ENCODE data around the gene THSD7B.

The THSD7B gene

DNA sequence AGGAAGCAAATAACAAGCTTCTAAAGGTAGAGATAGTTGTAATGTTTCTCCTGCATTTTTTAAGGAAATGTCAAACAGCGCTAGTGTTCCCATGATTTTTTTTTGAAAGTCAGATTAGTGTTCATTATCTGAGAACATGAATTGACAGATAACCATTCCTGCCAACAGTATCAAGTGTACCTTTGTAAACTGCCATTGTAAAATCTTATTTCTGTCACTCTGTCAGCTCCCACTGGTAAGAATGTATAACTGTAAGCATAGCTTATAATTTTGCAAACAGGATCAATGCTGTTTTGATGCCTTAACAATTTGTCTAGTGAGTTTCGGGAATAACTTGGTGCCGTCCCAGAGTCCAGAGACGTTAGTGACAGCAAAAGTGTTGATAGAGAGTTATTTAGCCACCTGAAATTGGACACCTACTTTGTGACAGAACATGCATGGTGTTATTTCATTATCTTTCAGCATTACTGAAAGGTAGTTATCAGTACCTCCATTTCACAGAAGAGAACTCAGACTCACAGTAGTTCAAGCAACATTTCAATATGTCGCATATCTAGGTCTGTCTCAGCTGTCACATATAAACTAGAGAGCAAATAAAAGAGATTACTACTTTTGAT lies 221.4 kb downstream of the THSD7B start:
- no peak overlapping the region for H3K27ac ChIP-seq (ENCODE audit: low read depth in 2 of 2, low read length in 2 of 2)
- H3K9me3 ChIP-seq (ENCODE audit: control insufficient read depth in 2 of 2, low read length in 2 of 2) = no peaks in the 10 kb centered on the region
- H3K4me3 ChIP-seq (ENCODE audit: low read length in 2 of 2) = no peak overlapping the region
- no peaks in the 10 kb centered on the region for H3K4me1 ChIP-seq (ENCODE audit: control insufficient read depth in 2 of 2, insufficient read depth in 2 of 2, low read length in 2 of 2)
- H3K36me3 ChIP-seq (ENCODE audit: control insufficient read depth in 2 of 2, insufficient read depth in 2 of 2, low read length in 2 of 2) = no peaks in the 10 kb centered on the region
- no peak overlapping the region for H3K9ac ChIP-seq (ENCODE audit: low read depth in 1 of 2, low read length in 2 of 2)
- H3K27me3 ChIP-seq (ENCODE audit: control insufficient read depth in 2 of 2, insufficient read depth in 2 of 2, low read length in 2 of 2) = no peaks in the 10 kb centered on the region

DNA sequence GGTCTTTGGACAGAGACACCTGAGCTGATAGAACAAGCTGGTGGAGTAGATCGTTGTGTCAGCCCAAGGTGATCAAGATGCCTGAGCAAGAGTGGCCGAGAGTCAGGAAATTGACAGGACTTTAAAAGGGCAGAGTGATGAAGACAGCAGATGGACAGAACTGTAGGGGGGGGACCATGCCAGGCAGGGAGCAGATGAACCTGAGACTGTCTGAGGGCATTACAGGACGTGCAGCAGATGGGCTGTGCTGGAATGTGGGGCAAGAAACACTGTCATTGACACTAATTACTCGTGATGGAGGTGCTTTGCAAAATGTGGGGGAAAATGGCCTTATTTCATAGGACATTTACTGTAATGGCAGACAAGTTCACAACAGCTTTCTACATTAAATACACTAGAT lies 225.0 kb downstream of the THSD7B start:
- no peak overlapping the region for H3K27ac ChIP-seq (ENCODE audit: low read depth in 2 of 2, low read length in 2 of 2)
- no peaks in the 10 kb centered on the region for H3K4me1 ChIP-seq (ENCODE audit: control insufficient read depth in 2 of 2, insufficient read depth in 2 of 2, low read length in 2 of 2)
- H3K36me3 ChIP-seq (ENCODE audit: control insufficient read depth in 2 of 2, insufficient read depth in 2 of 2, low read length in 2 of 2) = no peaks in the 10 kb centered on the region
- H3K27me3 ChIP-seq (ENCODE audit: control insufficient read depth in 2 of 2, insufficient read depth in 2 of 2, low read length in 2 of 2) = no peaks in the 10 kb centered on the region
- H3K4me3 ChIP-seq (ENCODE audit: low read length in 2 of 2) = no peak overlapping the region
- no peak overlapping the region for H3K9ac ChIP-seq (ENCODE audit: low read depth in 1 of 2, low read length in 2 of 2)
- H3K9me3 ChIP-seq (ENCODE audit: control insufficient read depth in 2 of 2, low read length in 2 of 2) = no peaks in the 10 kb centered on the region

GRCh38 chr2:136994793-136995192 lies 229.4 kb downstream of the THSD7B start:
- Histone ChIP-seq H3K9ac (ENCODE audit: low read depth in 1 of 2, low read length in 2 of 2) (no peak overlapping the region), H3K27me3 (ENCODE audit: control insufficient read depth in 2 of 2, insufficient read depth in 2 of 2, low read length in 2 of 2) (no peaks in the 10 kb centered on the region), H3K4me3 (ENCODE audit: low read length in 2 of 2) (no peak overlapping the region), H3K36me3 (ENCODE audit: control insufficient read depth in 2 of 2, insufficient read depth in 2 of 2, low read length in 2 of 2) (no peaks in the 10 kb centered on the region), H3K27ac (ENCODE audit: low read depth in 2 of 2, low read length in 2 of 2) (no peak overlapping the region), H3K9me3 (ENCODE audit: control insufficient read depth in 2 of 2, low read length in 2 of 2) (no peaks in the 10 kb centered on the region), H3K4me1 (ENCODE audit: control insufficient read depth in 2 of 2, insufficient read depth in 2 of 2, low read length in 2 of 2) (no peaks in the 10 kb centered on the region)

DNA sequence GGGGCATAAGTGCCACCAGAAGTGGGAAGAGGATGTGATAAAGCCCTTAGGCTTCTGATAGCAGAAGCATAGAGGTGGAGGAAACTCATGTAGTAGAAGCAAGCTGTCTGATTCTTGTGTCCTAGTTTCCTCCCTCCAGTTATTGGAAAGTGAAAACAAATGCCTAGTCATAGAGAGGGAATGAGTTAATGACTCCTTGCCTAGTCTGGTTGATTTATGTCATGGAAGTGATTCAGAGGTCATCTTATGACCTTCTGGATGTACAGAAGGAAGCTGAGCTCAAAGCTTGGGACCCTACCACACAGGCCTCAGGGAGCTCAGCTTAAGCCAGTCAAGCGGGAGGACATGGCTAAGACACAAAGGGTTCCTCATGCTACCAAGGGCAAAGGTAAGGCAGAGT lies 232.2 kb downstream of the THSD7B start:
- Histone ChIP-seq H3K9me3 (ENCODE audit: control insufficient read depth in 2 of 2, low read length in 2 of 2) (no peaks in the 10 kb centered on the region), H3K4me3 (ENCODE audit: low read length in 2 of 2) (no peak overlapping the region), H3K27me3 (ENCODE audit: control insufficient read depth in 2 of 2, insufficient read depth in 2 of 2, low read length in 2 of 2) (no peaks in the 10 kb centered on the region), H3K36me3 (ENCODE audit: control insufficient read depth in 2 of 2, insufficient read depth in 2 of 2, low read length in 2 of 2) (no peaks in the 10 kb centered on the region), H3K9ac (ENCODE audit: low read depth in 1 of 2, low read length in 2 of 2) (no peak overlapping the region), H3K4me1 (ENCODE audit: control insufficient read depth in 2 of 2, insufficient read depth in 2 of 2, low read length in 2 of 2) (no peaks in the 10 kb centered on the region), H3K27ac (ENCODE audit: low read depth in 2 of 2, low read length in 2 of 2) (no peak overlapping the region)

DNA sequence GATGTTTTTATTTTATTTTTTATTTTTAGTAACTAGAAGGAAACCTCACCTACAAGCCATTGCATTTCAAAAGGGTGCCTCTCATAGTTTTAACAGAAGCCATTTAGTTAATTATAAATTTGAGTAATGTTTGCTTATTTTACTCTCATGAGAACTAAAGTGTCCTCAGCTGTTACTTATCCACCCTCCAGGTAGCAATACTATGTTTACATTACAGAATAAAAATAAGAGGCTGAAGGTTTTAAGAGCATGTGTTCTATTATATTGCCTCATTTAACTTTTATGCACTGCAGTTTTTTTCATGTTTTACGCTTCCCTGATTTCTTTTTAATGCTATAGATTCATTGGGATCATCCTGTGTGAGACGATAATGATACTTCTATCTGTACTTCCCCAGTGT lies 235.5 kb downstream of the THSD7B start:
- Histone ChIP-seq H3K4me3 (ENCODE audit: low read length in 2 of 2) (no peak overlapping the region), H3K9me3 (ENCODE audit: control insufficient read depth in 2 of 2, low read length in 2 of 2) (no peaks in the 10 kb centered on the region), H3K36me3 (ENCODE audit: control insufficient read depth in 2 of 2, insufficient read depth in 2 of 2, low read length in 2 of 2) (no peaks in the 10 kb centered on the region), H3K27me3 (ENCODE audit: control insufficient read depth in 2 of 2, insufficient read depth in 2 of 2, low read length in 2 of 2) (no peaks in the 10 kb centered on the region), H3K9ac (ENCODE audit: low read depth in 1 of 2, low read length in 2 of 2) (no peak overlapping the region), H3K27ac (ENCODE audit: low read depth in 2 of 2, low read length in 2 of 2) (no peak overlapping the region), H3K4me1 (ENCODE audit: control insufficient read depth in 2 of 2, insufficient read depth in 2 of 2, low read length in 2 of 2) (no peaks in the 10 kb centered on the region)

DNA sequence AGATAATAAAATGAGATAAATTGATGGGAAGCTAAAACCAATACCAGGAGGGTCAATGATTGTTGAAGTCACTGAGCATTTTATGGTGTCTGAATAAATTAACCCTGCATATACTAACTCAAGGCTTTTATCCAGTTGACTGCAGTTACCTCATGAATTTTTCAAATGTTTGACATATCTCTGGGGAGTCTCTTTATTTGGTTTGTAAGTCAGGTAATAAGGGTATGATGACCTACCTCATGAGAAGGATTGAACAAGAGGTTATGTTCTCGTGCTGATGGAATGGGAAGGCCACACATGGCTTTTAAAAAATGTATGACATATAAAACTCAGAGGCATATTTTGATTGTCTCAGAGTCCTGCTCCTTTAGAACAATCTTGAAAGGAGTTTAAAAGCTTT lies 237.6 kb downstream of the THSD7B start:
- Histone ChIP-seq H3K27ac (ENCODE audit: low read depth in 2 of 2, low read length in 2 of 2) (no peak overlapping the region), H3K27me3 (ENCODE audit: control insufficient read depth in 2 of 2, insufficient read depth in 2 of 2, low read length in 2 of 2) (no peaks in the 10 kb centered on the region), H3K4me3 (ENCODE audit: low read length in 2 of 2) (no peak overlapping the region), H3K4me1 (ENCODE audit: control insufficient read depth in 2 of 2, insufficient read depth in 2 of 2, low read length in 2 of 2) (no peaks in the 10 kb centered on the region), H3K36me3 (ENCODE audit: control insufficient read depth in 2 of 2, insufficient read depth in 2 of 2, low read length in 2 of 2) (no peaks in the 10 kb centered on the region), H3K9me3 (ENCODE audit: control insufficient read depth in 2 of 2, low read length in 2 of 2) (no peaks in the 10 kb centered on the region), H3K9ac (ENCODE audit: low read depth in 1 of 2, low read length in 2 of 2) (no peak overlapping the region)

- Histone ChIP-seq H3K27ac (ENCODE audit: low read depth in 2 of 2, low read length in 2 of 2) (no peak overlapping the region), H3K4me3 (ENCODE audit: low read length in 2 of 2) (no peak overlapping the region), H3K4me1 (ENCODE audit: control insufficient read depth in 2 of 2, insufficient read depth in 2 of 2, low read length in 2 of 2) (no peaks in the 10 kb centered on the region), H3K27me3 (ENCODE audit: control insufficient read depth in 2 of 2, insufficient read depth in 2 of 2, low read length in 2 of 2) (no peaks in the 10 kb centered on the region), H3K9me3 (ENCODE audit: control insufficient read depth in 2 of 2, low read length in 2 of 2) (no peaks in the 10 kb centered on the region), H3K9ac (ENCODE audit: low read depth in 1 of 2, low read length in 2 of 2) (no peak overlapping the region), H3K36me3 (ENCODE audit: control insufficient read depth in 2 of 2, insufficient read depth in 2 of 2, low read length in 2 of 2) (no peaks in the 10 kb centered on the region)
Observed at GRCh38 chr2:137005210-137005609, 239.9 kb downstream of the THSD7B start.

DNA sequence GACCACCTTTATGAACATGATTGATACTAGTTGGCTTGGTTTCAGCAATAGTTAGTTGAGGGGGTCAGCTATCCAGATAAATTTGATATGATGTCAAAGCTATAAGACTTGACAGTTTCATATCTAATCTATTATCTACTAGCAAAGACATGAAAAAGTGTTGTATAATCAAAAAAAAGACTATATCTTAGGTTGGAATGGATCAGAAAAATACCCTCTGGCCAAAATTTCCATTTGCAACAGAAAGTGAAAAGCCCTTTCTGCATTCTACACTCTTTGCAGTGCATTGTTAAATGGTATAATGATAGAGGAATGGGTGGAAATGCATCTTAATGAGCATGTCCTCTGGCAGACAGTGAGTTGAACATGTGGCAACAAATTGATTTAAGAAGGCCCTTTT lies 242.6 kb downstream of the THSD7B start:
- H3K4me3 ChIP-seq (ENCODE audit: low read length in 2 of 2) = no peak overlapping the region
- H3K4me1 ChIP-seq (ENCODE audit: control insufficient read depth in 2 of 2, insufficient read depth in 2 of 2, low read length in 2 of 2) = no peaks in the 10 kb centered on the region
- no peaks in the 10 kb centered on the region for H3K36me3 ChIP-seq (ENCODE audit: control insufficient read depth in 2 of 2, insufficient read depth in 2 of 2, low read length in 2 of 2)
- H3K9me3 ChIP-seq (ENCODE audit: control insufficient read depth in 2 of 2, low read length in 2 of 2) = no peaks in the 10 kb centered on the region
- no peaks in the 10 kb centered on the region for H3K27me3 ChIP-seq (ENCODE audit: control insufficient read depth in 2 of 2, insufficient read depth in 2 of 2, low read length in 2 of 2)
- no peak overlapping the region for H3K9ac ChIP-seq (ENCODE audit: low read depth in 1 of 2, low read length in 2 of 2)
- H3K27ac ChIP-seq (ENCODE audit: low read depth in 2 of 2, low read length in 2 of 2) = no peak overlapping the region

DNA sequence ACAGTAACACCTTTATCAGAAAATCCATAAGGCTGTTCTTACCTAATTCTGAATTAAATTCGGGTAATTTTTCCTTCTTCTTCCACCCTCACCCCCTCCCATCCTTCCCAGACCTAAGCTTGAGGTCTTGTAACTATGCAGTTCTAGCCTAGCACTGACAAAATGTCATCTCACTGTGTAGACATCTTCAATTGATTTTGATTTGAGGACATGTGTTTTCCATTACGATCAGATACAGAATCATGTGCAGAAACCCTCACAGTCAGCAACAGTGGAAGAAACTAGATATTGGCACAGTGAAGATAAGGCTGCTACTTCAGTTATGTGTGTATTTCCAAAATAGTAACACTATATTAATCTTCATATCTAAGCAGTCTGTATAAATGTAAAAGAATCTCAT lies 244.6 kb downstream of the THSD7B start:
- no peaks in the 10 kb centered on the region for H3K4me1 ChIP-seq (ENCODE audit: control insufficient read depth in 2 of 2, insufficient read depth in 2 of 2, low read length in 2 of 2)
- no peaks in the 10 kb centered on the region for H3K36me3 ChIP-seq (ENCODE audit: control insufficient read depth in 2 of 2, insufficient read depth in 2 of 2, low read length in 2 of 2)
- no peaks in the 10 kb centered on the region for H3K27me3 ChIP-seq (ENCODE audit: control insufficient read depth in 2 of 2, insufficient read depth in 2 of 2, low read length in 2 of 2)
- H3K9me3 ChIP-seq (ENCODE audit: control insufficient read depth in 2 of 2, low read length in 2 of 2) = no peaks in the 10 kb centered on the region
- H3K9ac ChIP-seq (ENCODE audit: low read depth in 1 of 2, low read length in 2 of 2) = no peak overlapping the region
- no peak overlapping the region for H3K27ac ChIP-seq (ENCODE audit: low read depth in 2 of 2, low read length in 2 of 2)
- H3K4me3 ChIP-seq (ENCODE audit: low read length in 2 of 2) = no peak overlapping the region

GRCh38 chr2:137020452-137021196 lies 255.3 kb downstream of the THSD7B start:
- H3K36me3 ChIP-seq (ENCODE audit: control insufficient read depth in 2 of 2, insufficient read depth in 2 of 2, low read length in 2 of 2) = no peaks in the 10 kb centered on the region
- no peaks in the 10 kb centered on the region for H3K4me1 ChIP-seq (ENCODE audit: control insufficient read depth in 2 of 2, insufficient read depth in 2 of 2, low read length in 2 of 2)
- no peaks in the 10 kb centered on the region for H3K9me3 ChIP-seq (ENCODE audit: control insufficient read depth in 2 of 2, low read length in 2 of 2)
- H3K9ac ChIP-seq (ENCODE audit: low read depth in 1 of 2, low read length in 2 of 2) = no peak overlapping the region
- H3K27me3 ChIP-seq (ENCODE audit: control insufficient read depth in 2 of 2, insufficient read depth in 2 of 2, low read length in 2 of 2) = no peaks in the 10 kb centered on the region
- no peak overlapping the region for H3K27ac ChIP-seq (ENCODE audit: low read depth in 2 of 2, low read length in 2 of 2)
- no peak overlapping the region for H3K4me3 ChIP-seq (ENCODE audit: low read length in 2 of 2)
